Hippocampal formation (tissue), 2 donors: ENCODE measurements around the gene ALG8.
"Not testable (repeated sequence)": the region's sequence is repeated elsewhere in the genome, so short reads cannot be mapped to it uniquely, and the experiment has no call there.

Source experiments
- DNase-seq, 2 donors: peaks; one replicate each; lab custom pipeline; 2025; lab: John Stamatoyannopoulos, UW

Gene ALG8

GRCh38 chr11:78100676-78101472, 38.6 kb downstream of the ALG8 start:
- DNase-seq = peak; percentile 7 to 62

DNA sequence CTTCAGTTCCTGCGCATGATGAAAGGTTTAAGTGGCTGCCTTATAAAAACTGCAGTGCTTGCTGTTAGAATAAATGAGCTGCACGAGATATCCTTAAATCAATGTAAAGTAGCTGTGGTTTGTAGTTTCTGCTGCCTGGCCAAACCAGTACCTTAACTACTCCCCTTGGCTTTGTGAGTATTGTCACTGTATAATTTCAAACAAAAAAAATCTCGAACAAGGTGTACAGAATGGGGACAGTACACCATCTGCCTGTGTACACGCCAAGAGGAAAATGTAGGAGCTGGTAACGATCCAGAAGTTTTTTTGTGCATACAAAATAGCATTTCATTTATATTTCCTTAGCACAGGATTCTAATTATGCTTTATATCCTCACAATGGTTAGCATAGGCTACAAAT, 39.2 kb downstream of the ALG8 start:
- no peak for DNase-seq

- DNase-seq = no peak
Measured at GRCh38 chr11:78099666-78100065, 39.8 kb downstream of the ALG8 start.

- DNase-seq = no peak
Measured at GRCh38 chr11:78097666-78098385, 41.6 kb downstream of the ALG8 start.

- DNase-seq = no peak
Measured at GRCh38 chr11:78094250-78094649, 45.2 kb downstream of the ALG8 start.

DNA sequence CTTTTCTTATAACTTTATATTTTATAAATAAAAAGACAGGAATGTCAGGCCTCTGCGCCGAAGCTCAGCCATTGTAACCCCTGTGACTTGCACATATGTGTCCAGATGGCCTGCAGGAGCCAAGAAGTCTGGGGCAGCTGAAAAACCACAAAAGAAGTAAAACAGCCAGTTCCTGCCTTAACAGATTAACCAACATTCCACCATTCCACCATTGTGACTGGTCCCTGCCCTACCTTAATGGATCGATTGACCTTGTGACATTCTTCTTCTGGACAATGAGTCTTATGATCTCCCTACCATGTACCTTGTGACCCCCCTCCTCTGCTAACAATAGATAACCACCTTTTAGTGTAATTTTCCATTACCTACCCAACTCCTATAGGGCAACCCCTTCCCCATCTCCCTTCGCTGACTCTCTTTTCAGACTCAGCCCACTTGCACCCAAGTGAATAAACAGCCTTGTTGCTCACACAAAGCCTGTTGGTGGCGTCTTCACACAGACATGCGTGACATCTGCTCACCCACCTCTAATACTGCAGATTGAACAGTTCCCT, 52.8 kb downstream of the ALG8 start:
- DNase-seq = not testable (repeated sequence)

GRCh38 chr11:78085972-78086371, 53.5 kb downstream of the ALG8 start:
- DNase-seq = no peak

DNA sequence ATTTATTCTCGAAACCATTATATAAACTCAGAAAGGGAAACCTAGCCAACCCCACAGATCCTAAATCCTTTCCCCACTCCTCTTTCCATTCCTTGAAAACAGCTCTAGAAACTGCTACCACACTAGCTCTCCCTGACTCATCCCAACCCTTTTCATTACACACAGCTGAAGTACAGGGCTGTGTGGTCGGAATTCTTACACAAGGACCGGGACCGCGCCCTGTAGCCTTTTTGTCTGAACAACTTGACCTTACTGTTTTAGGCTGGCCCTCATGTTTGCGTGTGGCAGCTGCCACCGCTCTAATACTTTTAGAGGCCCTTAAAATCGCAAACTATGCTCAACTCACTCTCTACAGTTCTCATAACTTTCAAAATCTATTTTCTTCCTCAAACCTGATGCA, 54.9 kb downstream of the ALG8 start:
- DNase-seq = not testable (repeated sequence)

DNA sequence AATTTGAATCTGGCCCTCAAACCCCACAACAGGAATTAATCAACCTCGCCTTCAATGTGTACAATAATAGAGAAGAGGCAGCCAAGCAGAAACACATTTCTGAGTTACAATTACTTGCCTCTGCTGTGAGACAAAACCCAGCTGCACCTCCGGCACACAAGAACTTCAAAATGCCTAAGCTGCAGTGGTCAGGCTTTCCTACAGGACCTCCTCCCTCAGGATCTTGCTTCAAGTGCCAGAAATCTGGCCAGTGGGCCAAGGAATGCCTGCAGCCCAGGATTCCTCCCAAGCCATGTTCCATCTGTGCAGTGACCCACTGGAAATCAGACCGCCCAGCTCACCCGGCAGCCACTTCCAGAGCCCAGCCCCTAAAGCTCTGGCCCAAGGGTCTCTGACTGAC, 56.4 kb downstream of the ALG8 start:
- DNase-seq = no peak

DNA sequence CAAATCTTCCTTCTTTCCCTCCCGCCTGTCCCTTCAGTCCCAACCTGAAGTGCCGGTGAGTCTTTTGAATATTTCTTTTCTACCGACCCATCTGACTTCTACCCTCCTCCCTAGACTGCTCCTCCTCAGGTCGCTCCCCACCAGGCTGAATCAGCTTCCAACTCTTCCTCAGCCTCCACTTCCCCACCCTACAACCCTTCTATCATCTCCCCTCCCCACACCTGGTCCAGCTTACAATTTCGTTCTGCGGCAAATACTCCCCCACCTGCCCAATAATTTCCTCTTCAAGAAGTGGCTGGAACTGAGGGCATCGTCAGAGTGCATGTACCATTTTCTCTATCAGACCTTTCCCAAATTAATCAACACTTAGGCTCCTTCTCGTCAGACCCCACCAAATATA, 57.3 kb downstream of the ALG8 start:
- DNase-seq = no peak

DNA sequence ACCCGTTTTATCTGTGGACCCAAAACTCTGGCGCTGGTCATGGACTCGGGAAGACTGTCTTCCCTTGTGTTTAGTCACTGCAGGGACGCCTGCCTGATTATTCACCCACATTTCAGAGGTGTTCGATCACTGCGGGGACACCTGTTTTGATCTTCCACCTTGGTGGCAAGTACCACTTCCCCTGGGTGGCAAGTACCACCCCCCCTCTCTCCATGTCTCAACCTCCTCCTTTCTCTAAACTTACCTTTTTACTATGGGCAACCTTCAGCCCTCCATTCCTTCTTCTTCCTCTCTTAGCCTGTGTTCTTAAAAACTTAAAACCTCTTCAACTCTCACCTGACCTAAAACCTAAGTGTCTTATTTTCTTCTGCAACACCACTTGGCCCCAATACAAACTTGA, 57.8 kb downstream of the ALG8 start:
- no peak for DNase-seq

DNA sequence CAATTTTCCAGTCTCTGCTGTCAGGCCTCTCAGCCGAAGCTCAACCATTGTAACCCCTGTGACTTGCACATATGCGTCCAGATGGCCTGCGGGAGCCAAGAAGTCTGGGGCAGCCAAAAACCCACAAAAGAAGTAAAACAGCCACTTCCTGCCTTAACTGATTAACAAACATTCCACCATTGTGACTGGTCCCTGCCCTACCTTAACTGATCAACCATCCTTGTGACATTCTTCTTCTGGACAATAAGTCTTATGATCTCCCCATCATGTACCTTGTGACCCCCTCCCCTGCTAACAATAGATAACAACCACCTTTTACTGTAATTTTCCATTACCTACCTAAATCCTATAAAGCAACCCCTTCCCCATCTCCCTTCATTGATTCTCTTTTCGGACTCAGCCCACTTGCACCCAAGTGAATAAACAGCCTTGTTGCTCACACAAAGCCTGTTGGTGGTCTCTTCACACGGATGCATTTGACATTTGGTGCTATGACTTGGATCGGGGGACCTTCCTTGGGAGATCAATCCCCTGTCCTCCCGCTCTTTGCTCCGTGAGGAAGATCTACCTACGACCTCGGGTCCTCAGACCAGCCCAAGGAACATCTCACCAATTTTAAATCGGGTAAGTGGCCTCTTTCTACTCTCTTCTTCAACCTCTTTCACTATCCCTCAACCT, 58.5 kb downstream of the ALG8 start:
- DNase-seq = no peak

DNA sequence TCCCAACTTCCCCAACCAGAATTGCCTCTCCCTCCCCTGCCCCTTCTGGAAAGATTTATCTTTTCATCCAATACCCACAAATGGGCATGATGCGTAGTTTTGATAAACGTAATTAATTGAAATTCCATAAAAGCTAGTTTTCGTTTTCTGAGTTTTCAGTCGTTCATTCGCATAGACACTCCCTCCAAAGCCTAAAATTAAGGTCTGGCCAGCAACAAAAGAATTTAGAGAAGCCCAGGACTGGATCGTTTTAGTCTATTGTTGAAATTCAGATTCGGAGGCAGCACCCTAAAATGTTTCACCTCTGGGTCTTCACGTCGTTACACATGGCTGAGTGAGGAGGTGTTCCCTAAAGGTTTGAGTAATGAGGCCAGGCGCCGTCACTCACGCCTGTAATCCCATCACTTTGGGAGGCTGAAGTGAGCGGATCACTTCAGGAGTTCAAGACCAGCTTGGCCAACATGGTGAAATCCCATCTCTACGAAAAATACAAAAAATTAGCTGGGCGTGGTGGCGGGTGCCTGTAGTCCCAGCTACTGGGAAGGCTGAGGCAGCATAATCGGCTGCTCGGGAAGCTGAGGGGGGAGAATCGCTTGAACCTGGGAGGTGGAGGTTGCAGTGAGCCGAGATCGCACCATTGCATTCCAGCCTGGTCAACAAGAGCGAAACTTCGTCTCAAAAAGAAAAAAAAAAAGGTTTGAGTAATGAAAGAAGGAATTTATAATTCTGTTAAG, 59.2 kb downstream of the ALG8 start:
- DNase-seq = no peak

- DNase-seq = peak; percentile 68 to 77
Measured at GRCh38 chr11:78079232-78080083, 60.0 kb downstream of the ALG8 start, which contains the start of gene NDUFC2. Gene NDUFC2 (minus strand): TSS chr11:78079862. CDS start chr11:78079744, 118 bp downstream.

DNA sequence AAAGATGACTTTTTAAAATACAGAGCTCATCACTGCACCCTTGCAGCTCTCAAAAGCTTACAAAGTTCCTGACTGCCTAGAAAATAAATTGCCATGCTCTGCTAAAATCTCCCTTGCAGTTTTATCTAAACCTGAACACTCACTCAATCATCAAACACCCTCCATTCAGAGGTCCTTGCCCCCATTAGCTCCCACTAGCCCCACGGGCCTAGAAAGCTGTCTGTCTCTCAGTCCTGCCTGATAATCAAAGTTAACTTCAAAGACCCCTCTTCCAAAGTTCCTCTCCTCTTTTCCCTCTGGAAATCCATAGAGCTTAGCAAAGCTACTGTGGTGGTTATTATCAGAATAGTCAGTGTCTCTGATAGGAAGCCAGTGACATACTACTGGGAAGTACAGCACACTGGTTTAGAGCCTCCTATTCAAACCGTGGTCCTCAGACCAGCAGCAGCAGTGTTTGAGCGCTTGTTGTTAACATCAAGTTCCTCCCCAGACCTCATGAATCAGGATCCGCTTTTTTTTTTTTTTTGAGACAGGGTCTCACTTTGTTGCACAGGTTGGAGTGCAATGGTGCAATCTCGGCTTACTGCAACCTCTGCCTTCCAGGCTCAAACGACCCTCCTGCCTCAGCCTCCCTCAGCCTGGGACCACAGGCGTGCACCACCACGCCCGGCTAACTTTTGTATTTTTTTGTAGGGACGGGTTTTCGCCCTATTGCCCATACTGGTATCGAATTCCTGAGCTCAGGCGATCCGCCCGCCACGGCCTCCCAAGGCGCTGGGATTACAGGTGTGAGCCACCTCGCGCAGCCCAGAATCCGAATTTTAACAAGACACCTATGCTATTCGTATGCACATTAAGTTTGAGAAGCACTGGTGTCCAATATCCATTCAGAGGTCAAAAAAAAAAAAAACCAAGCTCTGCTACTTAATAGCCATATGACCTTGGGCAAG, 60.9 kb downstream of the ALG8 start:
- DNase-seq = no peak

- DNase-seq = not testable (repeated sequence)
Measured at GRCh38 chr11:78077592-78077991, 61.8 kb downstream of the ALG8 start.

- DNase-seq = no peak
Measured at GRCh38 chr11:78076733-78077403, 62.6 kb downstream of the ALG8 start.

- no peak for DNase-seq
Measured at GRCh38 chr11:78074756-78075155, 64.7 kb downstream of the ALG8 start.

DNA sequence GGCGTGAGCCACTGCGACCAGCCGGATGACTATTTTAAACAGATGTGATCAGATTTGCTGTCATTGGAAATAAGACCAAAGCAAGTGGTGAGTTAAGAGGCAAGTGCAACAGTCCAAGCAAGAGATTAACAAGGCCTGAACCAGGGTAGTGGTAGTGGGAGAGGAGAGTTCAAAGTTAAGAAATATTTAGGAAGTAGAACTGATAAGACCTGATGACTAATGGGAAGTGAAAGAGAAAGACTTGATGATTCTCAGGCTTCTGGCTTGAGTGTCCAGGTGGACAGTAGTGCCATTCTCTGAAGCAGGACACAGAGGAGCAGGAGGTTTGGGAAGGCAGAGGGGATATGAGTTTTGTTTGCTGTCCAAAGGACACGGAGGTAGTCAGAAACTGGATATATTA, 67.0 kb downstream of the ALG8 start:
- no peak for DNase-seq
